RCC 7860 (cell line): ENCODE data around the gene IGSF10.

Experiments
- DNase-seq: peaks from one replicate; pipeline ENCODE4 v3.0.0-alpha.2; 2015; ENCODE audit warnings: low spot score
- FAIRE-seq: peaks from 2 replicates; lab custom pipeline; 2012; peaks lifted over from hg19 to GRCh38; lab: Jason Lieb, UNC

Gene IGSF10

GRCh38 chr3:151425627-151426340, 35.1 kb downstream of the IGSF10 start:
- DNase-seq (no peak), FAIRE-seq (no peak)

DNA sequence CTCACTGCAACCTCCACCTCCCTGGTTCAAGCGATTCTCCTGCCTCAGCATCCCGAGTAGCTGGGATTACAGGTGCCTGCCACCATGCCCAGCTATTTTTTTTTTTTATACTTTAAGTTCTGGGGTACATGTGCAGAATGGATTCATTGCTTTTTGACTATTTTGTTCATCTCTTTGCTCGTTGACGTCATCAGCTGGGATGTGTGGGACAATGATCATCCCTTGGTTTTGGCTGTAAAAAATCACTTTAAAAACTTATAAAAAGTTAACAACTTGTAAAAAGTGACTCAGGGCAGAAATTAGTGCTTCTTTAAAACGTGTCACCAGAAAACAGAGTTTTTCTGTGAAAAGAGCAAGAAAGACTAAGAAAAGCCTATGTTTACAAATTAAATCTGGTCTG, 37.8 kb downstream of the IGSF10 start:
- FAIRE-seq: no peak
- no peak for DNase-seq

- DNase-seq (no peak), FAIRE-seq (no peak)
Observed at GRCh38 chr3:151421938-151422337, 38.9 kb downstream of the IGSF10 start.

DNA sequence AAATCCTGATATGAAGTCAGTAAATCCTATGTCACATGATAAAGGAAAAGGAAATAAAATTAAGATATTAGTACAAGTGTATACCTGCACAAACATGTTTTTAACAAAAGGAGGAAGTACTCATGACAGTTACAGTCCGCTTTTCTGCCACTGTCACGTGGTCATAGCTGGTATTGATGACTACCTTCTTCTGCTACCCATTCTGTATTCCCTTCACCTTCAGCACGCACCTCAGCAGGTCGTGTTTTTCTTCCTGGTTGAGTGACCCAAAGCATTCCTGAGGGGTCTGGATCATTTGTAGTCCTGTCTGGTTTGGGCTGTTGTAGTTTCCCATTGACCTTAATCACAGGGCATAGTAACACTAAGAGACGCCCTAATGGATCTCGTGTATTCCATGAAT, 41.1 kb downstream of the IGSF10 start:
- no peak for FAIRE-seq
- DNase-seq: no peak

DNA sequence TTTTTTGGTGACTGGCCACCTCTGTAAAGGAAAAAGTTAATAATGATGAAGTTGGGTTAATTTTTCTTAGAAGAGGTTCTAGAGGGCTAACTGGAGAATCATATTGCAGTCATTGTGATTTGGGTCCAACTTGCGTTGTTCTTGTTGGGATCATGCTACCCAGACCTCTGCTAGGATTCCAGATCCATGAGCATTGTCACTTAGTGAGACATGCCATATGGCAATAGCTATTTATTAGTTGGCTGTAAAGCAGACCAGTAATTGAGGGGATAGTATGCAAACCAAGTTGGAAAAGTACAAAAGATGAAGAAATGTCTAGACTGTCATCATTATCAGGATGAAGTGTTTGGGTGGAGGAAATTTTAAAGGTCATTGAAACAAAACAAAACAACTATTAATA, 45.6 kb downstream of the IGSF10 start:
- DNase-seq (no peak), FAIRE-seq (no peak)

DNA sequence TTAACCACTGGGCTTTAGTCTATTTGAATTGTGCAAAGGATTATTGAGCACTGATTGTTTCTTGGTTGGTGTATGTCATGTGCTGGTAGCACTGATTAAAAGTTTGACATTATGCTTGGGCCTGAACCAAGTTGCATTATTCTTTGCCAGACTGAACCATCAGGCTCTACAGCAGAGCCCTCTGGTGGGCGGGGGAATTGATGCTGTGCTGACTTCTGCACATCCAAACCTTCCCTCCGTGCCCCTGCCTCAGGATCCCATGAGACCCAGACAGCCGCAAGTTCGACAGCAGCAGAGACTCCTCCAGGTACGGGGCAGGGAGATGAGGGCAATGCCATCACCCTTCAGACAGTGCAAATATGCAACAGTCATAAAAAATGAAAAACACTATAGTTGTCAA, 47.9 kb downstream of the IGSF10 start:
- no peak for FAIRE-seq
- no peak for DNase-seq
